Measurements from ENCODE around the gene WNT9A. TPM values are rescaled to one million over a fixed set of nuclear protein-coding genes. Genes with fewer than 3 reads are reported as not detected.
A peak's percentile ranks its signal among the peaks of the same experiment; 100 is the strongest.
"Not testable (repeated sequence)": the region's sequence is repeated elsewhere in the genome, so short reads cannot be mapped to it uniquely, and the experiment has no call there.

Gene WNT9A
- total and polyA plus RNA-seq, 3 donors from 2014 or later: 3.1 to 4.3 (median 3.5) TPM

GRCh38 chr1:227972843-227973374 lies 25.2 kb upstream of the WNT9A start:
- H3K9me3 ChIP-seq; intact Hi-C loops (cut with DNase I; ENCODE audit: low total_unique reads); H3K4me3 ChIP-seq; H3K27ac ChIP-seq; H3K4me1 ChIP-seq; H3K36me3 ChIP-seq (ENCODE audit: low read depth, missing control alignments); H3K27me3 ChIP-seq: not testable (repeated sequence)
- 74 to 80% methylated on average over 1 to 19 of the region's 22 CpGs for WGBS, 2 donors
- peak; percentile 33 for DNase-seq

- WGBS, 2 donors: 86 to 100% methylated on average over 4 to 18 of the region's 19 CpGs
- intact Hi-C loops (cut with DNase I; ENCODE audit: low total_unique reads); H3K4me1 ChIP-seq; H3K36me3 ChIP-seq (ENCODE audit: low read depth, missing control alignments); H3K27me3 ChIP-seq; H3K4me3 ChIP-seq; DNase-seq; H3K27ac ChIP-seq; H3K9me3 ChIP-seq: not testable (repeated sequence)
These were observed 24.5 kb upstream of the WNT9A start for GRCh38 chr1:227972283-227972679.

GRCh38 chr1:227971643-227972282 lies 24.0 kb upstream of the WNT9A start:
- DNase-seq; H3K36me3 ChIP-seq (ENCODE audit: low read depth, missing control alignments); intact Hi-C loops (cut with DNase I; ENCODE audit: low total_unique reads); H3K4me1 ChIP-seq; H3K27ac ChIP-seq; H3K9me3 ChIP-seq; H3K27me3 ChIP-seq; H3K4me3 ChIP-seq: not testable (repeated sequence)
- 88 to 100% methylated on average over 3 to 25 of the region's 27 CpGs for WGBS, 2 donors

GRCh38 chr1:227971216-227971615 lies 23.5 kb upstream of the WNT9A start:
- H3K27me3 ChIP-seq; H3K27ac ChIP-seq; intact Hi-C loops (cut with DNase I; ENCODE audit: low total_unique reads); H3K9me3 ChIP-seq; DNase-seq; H3K36me3 ChIP-seq (ENCODE audit: low read depth, missing control alignments); H3K4me3 ChIP-seq; H3K4me1 ChIP-seq: not testable (repeated sequence)
- WGBS, 2 donors: 97 to 98% methylated on average over 8 to 10 of the region's 17 CpGs

DNA sequence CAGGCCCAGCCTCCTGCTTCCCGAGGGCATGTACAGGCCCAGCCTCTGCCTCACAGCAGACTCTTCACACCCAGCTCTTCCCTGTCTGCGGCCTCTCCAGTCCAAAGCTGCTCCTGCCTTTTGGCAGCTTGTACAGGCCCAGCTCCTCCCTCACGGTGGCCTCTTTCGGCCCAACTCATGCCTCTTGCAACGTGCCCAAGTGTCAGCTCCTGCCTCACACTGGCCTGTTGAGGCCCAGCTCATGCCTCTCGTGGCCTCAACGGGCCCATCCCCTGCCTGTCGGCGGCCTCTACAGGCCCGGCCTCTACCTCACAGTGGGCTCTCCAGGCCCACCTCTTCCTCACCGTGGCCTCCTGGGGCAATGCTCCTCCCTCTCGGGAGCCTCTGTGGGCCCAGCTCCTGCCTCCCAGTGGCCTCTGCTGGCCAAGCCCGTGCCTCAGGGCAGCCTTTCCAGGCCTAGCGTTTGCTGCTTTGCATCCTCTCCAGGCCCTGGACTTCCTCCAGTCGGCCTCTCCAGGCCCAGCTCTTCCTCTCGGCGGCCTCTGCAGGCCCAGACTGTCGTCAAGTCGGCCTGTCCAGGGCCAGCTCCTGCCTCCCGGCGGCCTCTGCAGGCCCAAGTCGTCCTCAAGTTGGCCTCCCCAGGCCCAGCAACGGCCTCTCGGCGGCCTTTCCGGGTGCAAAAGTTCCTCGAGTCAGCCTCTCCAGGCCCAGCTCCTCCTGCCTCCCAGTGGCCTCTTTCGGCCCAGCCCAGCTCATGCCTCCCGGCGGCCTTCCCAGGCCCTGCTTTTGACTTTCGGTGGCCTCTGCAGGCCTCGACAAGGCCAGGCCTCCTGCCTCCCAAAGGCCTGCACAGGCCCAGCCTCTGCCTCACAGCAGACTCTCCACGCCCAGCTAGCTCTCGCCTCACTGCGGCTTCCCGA lies 22.6 kb upstream of the WNT9A start:
- 93% methylated on average over 26 to 36 of the region's 36 CpGs for WGBS, 2 donors
- H3K4me1 ChIP-seq; intact Hi-C loops (cut with DNase I; ENCODE audit: low total_unique reads); H3K9me3 ChIP-seq; H3K36me3 ChIP-seq (ENCODE audit: low read depth, missing control alignments); DNase-seq; H3K27me3 ChIP-seq; H3K27ac ChIP-seq; H3K4me3 ChIP-seq: not testable (repeated sequence)

DNA sequence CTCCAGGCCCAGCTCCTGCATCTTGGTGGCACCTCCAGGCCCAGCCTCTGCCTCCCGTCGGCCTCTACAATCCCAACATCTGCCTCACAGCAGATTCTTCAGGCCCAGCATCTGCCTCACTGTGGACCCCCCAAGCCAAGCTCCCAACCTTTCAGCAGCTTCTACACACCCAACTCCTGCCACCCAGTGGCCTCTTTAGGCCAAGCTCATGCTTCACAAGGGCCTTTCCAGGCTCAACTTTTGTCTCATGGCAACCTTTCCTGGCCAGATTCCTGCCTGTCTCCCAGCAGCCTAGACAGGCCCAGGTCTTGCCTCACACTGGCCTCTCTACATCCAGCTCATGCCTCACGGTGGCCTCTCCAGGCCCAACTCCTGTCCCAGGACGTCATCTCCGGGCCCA lies 20.1 kb upstream of the WNT9A start:
- H3K27ac ChIP-seq; intact Hi-C loops (cut with DNase I; ENCODE audit: low total_unique reads); DNase-seq; H3K4me1 ChIP-seq; H3K36me3 ChIP-seq (ENCODE audit: low read depth, missing control alignments); H3K9me3 ChIP-seq; H3K27me3 ChIP-seq; H3K4me3 ChIP-seq: not testable (repeated sequence)
- WGBS, 2 donors: 92 to 100% methylated on average over 2 to 5 of the region's 5 CpGs

GRCh38 chr1:227966733-227967132 lies 19.0 kb upstream of the WNT9A start:
- intact Hi-C loops (cut with DNase I; ENCODE audit: low total_unique reads): not testable (repeated sequence)

DNA sequence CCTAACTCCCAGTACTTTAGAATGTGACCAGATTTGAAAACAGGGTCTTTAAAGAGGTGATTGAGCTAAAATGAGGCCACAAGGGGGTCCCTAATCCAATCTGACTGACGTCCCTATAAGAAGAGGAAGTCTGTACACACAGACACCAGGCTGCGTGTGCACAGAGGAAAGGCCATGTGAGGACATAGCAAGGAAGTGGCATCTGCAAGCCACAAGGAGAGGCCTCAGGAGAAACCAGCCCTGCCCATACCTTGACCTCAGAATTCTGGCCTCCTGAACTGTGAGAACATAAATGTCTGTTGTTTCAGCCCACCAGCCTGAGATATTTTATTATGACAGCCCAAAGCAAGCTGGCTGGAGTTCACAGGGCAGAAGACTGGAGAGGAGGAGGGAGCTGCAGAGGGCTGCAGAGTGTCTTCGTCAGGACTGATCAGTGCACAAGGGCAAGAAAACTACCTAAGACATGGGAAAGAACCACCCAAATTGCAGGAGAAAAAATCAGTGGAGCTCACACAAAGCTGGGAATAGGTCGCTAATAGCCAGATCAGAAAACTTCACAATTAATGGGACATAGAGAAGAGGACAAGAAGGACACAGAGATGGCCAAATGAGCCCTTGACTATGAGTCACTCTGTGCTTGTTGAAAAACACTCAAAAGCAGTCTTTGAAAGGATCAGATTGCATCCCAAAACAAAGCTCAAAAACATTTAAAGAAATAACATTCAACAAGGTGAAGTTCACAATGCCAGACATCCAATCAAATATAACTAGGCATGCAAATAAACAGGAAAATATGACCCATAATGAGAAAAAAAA lies 14.1 kb upstream of the WNT9A start:
- DNase-seq: no peak
- no peaks in the 10 kb centered on the region for H3K9me3 ChIP-seq
- 67 to 70% methylated on average over 4 of the region's 4 CpGs for WGBS, 2 donors
- TF ChIP-seq POLR2A (IDR thresholded peaks at IDR 0.05): no peak
- TF ChIP-seq, protein P1, sequence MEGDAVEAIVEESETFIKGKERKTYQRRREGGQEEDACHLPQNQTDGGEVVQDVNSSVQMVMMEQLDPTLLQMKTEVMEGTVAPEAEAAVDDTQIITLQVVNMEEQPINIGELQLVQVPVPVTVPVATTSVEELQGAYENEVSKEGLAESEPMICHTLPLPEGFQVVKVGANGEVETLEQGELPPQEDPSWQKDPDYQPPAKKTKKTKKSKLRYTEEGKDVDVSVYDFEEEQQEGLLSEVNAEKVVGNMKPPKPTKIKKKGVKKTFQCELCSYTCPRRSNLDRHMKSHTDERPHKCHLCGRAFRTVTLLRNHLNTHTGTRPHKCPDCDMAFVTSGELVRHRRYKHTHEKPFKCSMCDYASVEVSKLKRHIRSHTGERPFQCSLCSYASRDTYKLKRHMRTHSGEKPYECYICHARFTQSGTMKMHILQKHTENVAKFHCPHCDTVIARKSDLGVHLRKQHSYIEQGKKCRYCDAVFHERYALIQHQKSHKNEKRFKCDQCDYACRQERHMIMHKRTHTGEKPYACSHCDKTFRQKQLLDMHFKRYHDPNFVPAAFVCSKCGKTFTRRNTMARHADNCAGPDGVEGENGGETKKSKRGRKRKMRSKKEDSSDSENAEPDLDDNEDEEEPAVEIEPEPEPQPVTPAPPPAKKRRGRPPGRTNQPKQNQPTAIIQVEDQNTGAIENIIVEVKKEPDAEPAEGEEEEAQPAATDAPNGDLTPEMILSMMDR (IDR thresholded peaks at IDR 0.05): no peak
- H3K27me3 ChIP-seq: no peaks in the 10 kb centered on the region
- intact Hi-C loops (cut with DNase I; ENCODE audit: low total_unique reads): no loop called here
- no peaks in the 10 kb centered on the region for H3K36me3 ChIP-seq (ENCODE audit: low read depth, missing control alignments)
- no peak overlapping the region for H3K4me3 ChIP-seq
- no peak overlapping the region for H3K27ac ChIP-seq
- no peaks in the 10 kb centered on the region for H3K4me1 ChIP-seq

More at GRCh38 chr1:227966733-227967132, 19.0 kb upstream of the WNT9A start:
- H3K36me3 ChIP-seq (ENCODE audit: low read depth, missing control alignments); H3K9me3 ChIP-seq; H3K27ac ChIP-seq; H3K27me3 ChIP-seq; DNase-seq; H3K4me3 ChIP-seq; H3K4me1 ChIP-seq: not testable (repeated sequence)
- 100% methylated on average over 2 of the region's 2 CpGs for WGBS, 2 donors
